IMR-90 (cell line): ENCODE data around the gene MAML3. TPM values are rescaled to one million over a fixed set of nuclear protein-coding genes. Genes with fewer than 3 reads are reported as not detected.

ENCODE experiments used
- ATAC-seq: fragments of 200-7000 bp; cut with Tn5 transposase; 2 replicates; pipeline ENCODE4 v1.9.1; 2020; ENCODE audit warnings: low read depth, mild to moderate bottlenecking, moderate library complexity
- BruUV-seq: library from RNA; stranded (reverse); fragments of 400-500 nt; replicated peaks from 2 replicates; lab custom pipeline; 2021; lab: Mats Ljungman, UMichigan
- CTCF ChIA-PET: fragments of 300-600 bp; formaldehyde crosslinking; extraction: SDS; loops from one replicate; lab custom pipeline; 2021; ENCODE audit warnings: antibody characterized with exemption; lab: Yijun Ruan, JAX
- POLR2A ChIA-PET: fragments of 300-600 bp; sonication (Branson Sonifier 250); formaldehyde crosslinking; loops from one replicate; lab custom pipeline; 2022; ENCODE audit warnings: antibody characterized with exemption; ENCODE audit not compliant: unreplicated experiment; lab: Charles Lee
- DNase-seq: peaks from one replicate; pipeline ENCODE4 v3.0.0; 2013
- H2AFZ ChIP-seq: replicated peaks from 2 replicates; pipeline ENCODE3; 2013; ENCODE audit warnings: low read length, mild to moderate bottlenecking; ENCODE audit not compliant: poor library complexity
- H2AK5ac ChIP-seq: 2 replicates; pipeline ENCODE4 v1.6.1; 2013; ENCODE audit warnings: low read depth, low read length, inconsistent platforms
- H2AK9ac ChIP-seq: replicated peaks from 2 replicates; pipeline ENCODE3; 2013; ENCODE audit warnings: mild to moderate bottlenecking, low read depth, low read length, moderate library complexity; ENCODE audit not compliant: poor library complexity
- H2BK120ac ChIP-seq: 2 replicates; pipeline ENCODE4 v1.6.1; 2013; ENCODE audit warnings: low read depth, low read length, inconsistent platforms
- H2BK15ac ChIP-seq: 3 replicates; pipeline ENCODE4 v1.6.1; 2013; ENCODE audit warnings: low read depth, low read length, inconsistent platforms
- H2BK20ac ChIP-seq: 2 replicates; pipeline ENCODE4 v1.6.1; 2013; ENCODE audit warnings: low read depth, mild to moderate bottlenecking, inconsistent platforms, low read length, moderate library complexity
- H2BK5ac ChIP-seq: 2 replicates; pipeline ENCODE4 v1.6.1; 2013; ENCODE audit warnings: mild to moderate bottlenecking, low read depth, low read length, inconsistent platforms; ENCODE audit not compliant: poor library complexity, severe bottlenecking
- H3K14ac ChIP-seq: replicated peaks from 2 replicates; pipeline ENCODE4 v1.6.1; 2013; ENCODE audit warnings: low read depth, low read length, inconsistent platforms
- H3K18ac ChIP-seq: 2 replicates; pipeline ENCODE4 v1.6.1; 2013; ENCODE audit warnings: low read depth, low read length, control low read depth
- H3K23ac ChIP-seq: 2 replicates; pipeline ENCODE4 v1.6.1; 2013; ENCODE audit warnings: low read depth, low read length, inconsistent platforms
- H3K27ac ChIP-seq: 2 replicates; pipeline ENCODE4 v1.5.1; 2013; ENCODE audit warnings: mild to moderate bottlenecking, control low read depth, low read length; ENCODE audit not compliant: insufficient read depth
- H3K27me3 ChIP-seq: 2 replicates; pipeline ENCODE4 v1.6.1; 2013; ENCODE audit warnings: low read length; ENCODE audit not compliant: control insufficient read depth, insufficient read depth
- H3K36me3 ChIP-seq: 2 replicates; pipeline ENCODE4 v1.6.1; 2013; ENCODE audit warnings: low read length, mixed read lengths; ENCODE audit not compliant: control insufficient read depth, insufficient read depth
- H3K4ac ChIP-seq: 2 replicates; pipeline ENCODE4 v1.6.1; 2013; ENCODE audit warnings: low read depth, low read length, inconsistent platforms
- H3K4me1 ChIP-seq: 2 replicates; pipeline ENCODE4 v1.6.1; 2013; ENCODE audit warnings: low read length, mixed read lengths; ENCODE audit not compliant: control insufficient read depth, insufficient read depth
- H3K4me2 ChIP-seq: 2 replicates; pipeline ENCODE4 v1.6.1; 2013; ENCODE audit warnings: low read depth, mild to moderate bottlenecking, control low read depth, low read length, moderate library complexity
- H3K4me3 ChIP-seq: 2 replicates; pipeline ENCODE4 v1.5.1; 2013; ENCODE audit warnings: low read depth, mild to moderate bottlenecking, control low read depth, low read length, moderate library complexity; ENCODE audit not compliant: insufficient read depth
- H3K56ac ChIP-seq: 2 replicates; pipeline ENCODE4 v1.6.1; 2013; ENCODE audit warnings: low read length, inconsistent platforms; ENCODE audit not compliant: insufficient read depth; ENCODE audit errors: extremely low read depth
- H3K79me1 ChIP-seq, 2 experiments: 2 replicates each; pipeline ENCODE4 v1.6.1; 2013; ENCODE audit warnings: low read length in 2 of 2, inconsistent platforms in 1 of 2, low read depth in 1 of 2
- H3K9ac ChIP-seq: 2 replicates; pipeline ENCODE4 v1.6.1; 2013; ENCODE audit warnings: low read depth, low read length, control low read depth
- H3K9me1 ChIP-seq: 2 replicates; pipeline ENCODE4 v1.6.1; 2013; ENCODE audit warnings: low read length, inconsistent platforms; ENCODE audit not compliant: insufficient read depth
- H3K9me3 ChIP-seq: 2 replicates; pipeline ENCODE4 v1.6.1; 2013; ENCODE audit warnings: low read length; ENCODE audit not compliant: control insufficient read depth, insufficient read depth
- H4K20me1 ChIP-seq: 2 replicates; pipeline ENCODE4 v1.6.1; 2013; ENCODE audit warnings: low read length, inconsistent platforms; ENCODE audit not compliant: insufficient read depth
- H4K5ac ChIP-seq: 2 replicates; pipeline ENCODE4 v1.6.1; 2013; ENCODE audit warnings: mild to moderate bottlenecking, low read depth, low read length, control low read depth
- H4K8ac ChIP-seq, 2 experiments: 2 replicates each; pipeline ENCODE4 v1.6.1; 2013; ENCODE audit warnings: low read depth in 2 of 2, low read length in 2 of 2, control low read depth in 1 of 2, inconsistent platforms in 1 of 2
- H4K91ac ChIP-seq: 2 replicates; pipeline ENCODE4 v1.6.1; 2013; ENCODE audit warnings: low read depth, low read length, inconsistent platforms; ENCODE audit not compliant: insufficient read depth
- BHLHE40 ChIP-seq: fragments of 150-350 bp; IDR thresholded peaks from 2 replicates; pipeline ENCODE4 v1.6.1; 2016; ENCODE audit warnings: mild to moderate bottlenecking, low read depth, low read length
- CEBPB ChIP-seq: IDR thresholded peaks from 2 replicates; pipeline ENCODE4 v1.6.1; 2012; ENCODE audit warnings: low read depth, low read length, improper control_type of control experiment
- CHD1 ChIP-seq: IDR thresholded peaks from 2 replicates; pipeline ENCODE4 v1.6.1; 2012; ENCODE audit warnings: low read depth, low read length, improper control_type of control experiment
- ELK1 ChIP-seq: fragments of 150-350 bp; IDR thresholded peaks from 2 replicates; pipeline ENCODE4 v1.6.1; 2016; ENCODE audit warnings: low read depth, mild to moderate bottlenecking, low read length, moderate library complexity, borderline replicate concordance
- FOS ChIP-seq: fragments of 150-350 bp; IDR thresholded peaks from 2 replicates; pipeline ENCODE4 v1.6.1; 2016; ENCODE audit warnings: low read depth, low read length
- MAFK ChIP-seq: IDR thresholded peaks from 2 replicates; pipeline ENCODE4 v1.6.1; 2012; ENCODE audit warnings: low read depth, low read length, improper control_type of control experiment
- MAZ ChIP-seq: IDR thresholded peaks from 2 replicates; pipeline ENCODE4 v1.6.1; 2012; ENCODE audit warnings: low read depth, mild to moderate bottlenecking, low read length, improper control_type of control experiment, moderate library complexity, borderline replicate concordance
- MXI1 ChIP-seq: IDR thresholded peaks from 2 replicates; pipeline ENCODE4 v1.6.1; 2012; ENCODE audit warnings: low read depth, mild to moderate bottlenecking, low read length, moderate library complexity, borderline replicate concordance
- POLR2A ChIP-seq: IDR thresholded peaks from 2 replicates; pipeline ENCODE4 v1.6.1; 2012; ENCODE audit warnings: mild to moderate bottlenecking, low read depth, low read length
- RCOR1 ChIP-seq: IDR thresholded peaks from 2 replicates; pipeline ENCODE4 v1.6.1; 2012; ENCODE audit warnings: mild to moderate bottlenecking, low read length, improper control_type of control experiment; ENCODE audit not compliant: insufficient replicate concordance
- SMC3 ChIP-seq: fragments of 150-350 bp; IDR thresholded peaks from 2 replicates; pipeline ENCODE4 v1.6.1; 2016; ENCODE audit warnings: low read depth, mild to moderate bottlenecking, antibody characterized with exemption, low read length, moderate library complexity
- USF2 ChIP-seq: fragments of 150-350 bp; IDR thresholded peaks from 2 replicates; pipeline ENCODE4 v1.6.1; 2017; ENCODE audit warnings: mild to moderate bottlenecking, antibody characterized with exemption, low read length, low read depth
- WGBS, 2 experiments: methylation state at CpG; one replicate each; pipeline versions ENCODE4 v1.1.5 to v1.1.7; 2013; ENCODE audit warnings: missing lambda C conversion rate in 2 of 2; ENCODE audit not compliant: insufficient read length in 1 of 2; ENCODE audit errors: extremely low coverage in 2 of 2; 5-methylcytosine and 5-hydroxymethylcytosine counted together
- dilution Hi-C: fragments of 300-500 bp; cut with HindIII; formaldehyde crosslinking; loops from one replicate; pipeline ENCODE4 v1.14.3; 2018; ENCODE audit warnings: low sequenced_read_pairs; ENCODE audit not compliant: unreplicated experiment
- in situ Hi-C: fragments of 300-500 bp; cut with MboI; formaldehyde crosslinking; loops from 3 replicates; pipeline ENCODE4 v1.14.3; 2019; ENCODE audit warnings: low sequenced_read_pairs, inconsistent platforms, mixed read lengths
- intact Hi-C: fragments of 100-400 bp; cut with micrococcal nuclease; formaldehyde crosslinking; loops from 2 replicates; pipeline ENCODE4 v1.10.0; 2022
- polyA plus RNA-seq, 3 experiments: library from polyadenylated mRNA; depleted of rRNA; stranded (reverse); fragments of >200 nt; gene quantifications; 2 replicates each; pipeline ENCODE4 v1.2.3, GENCODE V29; 2012; ENCODE audit warnings: low replicate concordance in 1 of 3
- total RNA-seq: library from RNA; depleted of rRNA; stranded (reverse); fragments of >200 nt; gene quantifications from 2 replicates; pipeline ENCODE4 v1.2.3, GENCODE V29; 2012

Gene MAML3
- total and polyA plus RNA-seq, 2 of the 4 experiments (the other 2 are of a cell fraction), result 0.90 to 1.7 TPM

GRCh38 chr4:140012688-140013486, 141.1 kb downstream of the MAML3 start:
- Histone ChIP-seq H3K9me3 (peaks cover 2% of the 10 kb centered on the region), H3K4me2 (peak overlapping the region; percentile 38; the same call in 1 of the 2 replicates), H4K20me1 (no peaks in the 10 kb centered on the region), H3K9ac (no peak overlapping the region), H2BK20ac (peak overlapping the region; percentile 86), H3K14ac (peak overlapping the region; percentile 53), H4K8ac (peak overlapping the region in 1 of 2 experiments; percentile 82; a peak in 2 of 4 replicates), H3K23ac (peak overlapping the region; percentile 58; the same call in 1 of the 2 replicates), H3K4me3 (no peak overlapping the region), H3K79me1 (peaks cover 3 to 13% of the 10 kb centered on the region in 2 experiments; a peak in 3 of 4 replicates), H2BK5ac (peak overlapping the region; percentile 83), H2AK5ac (peak overlapping the region; percentile 95), H2BK120ac (peak overlapping the region; percentile 93), H2BK15ac (peak overlapping the region; percentile 88; the same call in 2 of the 3 replicates), H4K5ac (0 out of 2 replicates have a peak overlapping the region, but pooled peaks have one; percentile 34), H4K91ac (peak overlapping the region; percentile 64), H3K9me1 (peaks cover 5% of the 10 kb centered on the region), H3K4me1 (peaks cover 4% of the 10 kb centered on the region), H2AFZ (peak overlapping the region; percentile 47), H2AK9ac (peak overlapping the region; percentile 52), H3K4ac (peak overlapping the region; percentile 89), H3K36me3 (no peaks in the 10 kb centered on the region), H3K56ac (no peak overlapping the region; the same call in 1 of the 2 replicates), H3K18ac (peak overlapping the region; percentile 38; the same call in 1 of the 2 replicates), H3K27ac (no peak overlapping the region), H3K27me3 (no peaks in the 10 kb centered on the region)
- POLR2A ChIA-PET, result interaction anchor here (0.7 kb wide), 1 partner anchor 280 kb away, joined by 3 read pairs; no protein-coding TSS in a partner anchor
- dilution Hi-C loops, result no loop called here
- WGBS, 2 experiments, result 96% methylated on average over 5 of the region's 11 CpGs; no CpG with 5 or more reads in 1 of the 2 experiments
- intact Hi-C loops, result loop anchor here (1.0 to 5.0 kb wide), 8 partner anchors 139 to 838 kb away; no protein-coding TSS in a partner anchor
- DNase-seq, result peak; percentile 95
- CTCF ChIA-PET, result interaction anchor here (0.5 to 2.0 kb wide), 10 partner anchors 47 to 823 kb away, joined by 3 to 8 read pairs (median 3); no protein-coding TSS in a partner anchor
- BruUV-seq, result no TSS peak
- peak; percentile 98 for ATAC-seq
- in situ Hi-C loops, result loop anchor here (5.0 to 25.0 kb wide), 5 partner anchors 142 to 849 kb away; partner anchors contain the start of gene MAML3
- TF ChIP-seq BHLHE40 (peak; percentile 39), SMC3 (peak; percentile 96), CEBPB (no peak), MAZ (no peak), USF2 (no peak), CHD1 (no peak), ELK1 (no peak), MAFK (peak; percentile 7; the same call in 1 of the 2 replicates), MXI1 (no peak), FOS (peak; percentile 57; the same call in 1 of the 2 replicates), RCOR1 (no peak), POLR2A (no peak)
